PC-3 (cell line): ENCODE measurements around the gene AVEN. TPM values are rescaled to one million over a fixed set of nuclear protein-coding genes. Genes with fewer than 3 reads are reported as not detected.

Experiments used
- ATAC-seq: fragments of 200-7000 bp; cut with Tn5 transposase; 2 replicates; pipeline ENCODE4 v1.9.1; 2020; ENCODE audit warnings: mild to moderate bottlenecking, moderate library complexity
- BruUV-seq: library from RNA; stranded (reverse); fragments of 400-500 nt; replicated peaks from 2 replicates; lab custom pipeline; 2021; lab: Mats Ljungman, UMichigan
- CTCF ChIA-PET: fragments of 300-600 bp; sonication (Branson Sonifier 250); formaldehyde crosslinking; loops from one replicate; lab custom pipeline; 2022; ENCODE audit warnings: antibody characterized with exemption; lab: Charles Lee
- POLR2A ChIA-PET: fragments of 300-600 bp; sonication (Branson Sonifier 250); formaldehyde crosslinking; loops from one replicate; lab custom pipeline; 2022; ENCODE audit warnings: antibody characterized with exemption; ENCODE audit not compliant: unreplicated experiment; lab: Charles Lee
- DNase-seq: peaks from one replicate; pipeline ENCODE4 v3.0.0-alpha.2; 2015
- H2AFZ ChIP-seq: fragments of 300-600 bp; sonication (generic); 2 replicates; pipeline ENCODE4 v1.6.0; 2016; ENCODE audit warnings: antibody characterized with exemption, low read length
- H3F3A ChIP-seq: fragments of 300-600 bp; sonication (generic); one replicate; pipeline ENCODE4 v1.6.0; 2017; ENCODE audit warnings: antibody characterized with exemption, low read length, control low read depth, mild to moderate bottlenecking; ENCODE audit not compliant: unreplicated experiment
- H3K27ac ChIP-seq: fragments of 300-600 bp; sonication (generic); 2 replicates; pipeline ENCODE4 v1.5.1; 2016; ENCODE audit warnings: mild to moderate bottlenecking, low read length
- H3K27me3 ChIP-seq: fragments of 300-600 bp; sonication (generic); 2 replicates; pipeline ENCODE4 v1.6.1; 2016; ENCODE audit warnings: low read length, mixed read lengths
- H3K36me3 ChIP-seq: fragments of 300-600 bp; sonication (generic); 2 replicates; pipeline ENCODE4 v1.6.1; 2016; ENCODE audit warnings: low read depth, mixed run types, low read length, mixed read lengths
- H3K4me1 ChIP-seq: fragments of 300-600 bp; sonication (generic); 2 replicates; pipeline ENCODE4 v1.5.1; 2016; ENCODE audit warnings: low read length; ENCODE audit not compliant: insufficient read depth
- H3K4me2 ChIP-seq: fragments of 300-600 bp; sonication (generic); 2 replicates; pipeline ENCODE4 v1.6.0; 2016; ENCODE audit warnings: low read length
- H3K4me3 ChIP-seq: fragments of 300-600 bp; sonication (generic); 2 replicates; pipeline ENCODE4 v1.5.1; 2016; ENCODE audit warnings: mild to moderate bottlenecking, low read length, mixed read lengths
- H3K79me2 ChIP-seq: fragments of 300-600 bp; sonication (generic); 2 replicates; pipeline ENCODE4 v1.6.1; 2017; ENCODE audit warnings: low read length, mixed read lengths
- H3K9ac ChIP-seq: fragments of 300-600 bp; sonication (generic); 2 replicates; pipeline ENCODE4 v1.6.0; 2016; ENCODE audit warnings: mild to moderate bottlenecking, low read length
- H3K9me2 ChIP-seq: fragments of 300-600 bp; sonication (generic); replicated peaks from 2 replicates; pipeline ENCODE4 v1.6.1; 2016; ENCODE audit warnings: mixed run types, low read length, mixed read lengths
- H3K9me3 ChIP-seq: fragments of 300-600 bp; sonication (generic); 2 replicates; pipeline ENCODE4 v1.6.1; 2016; ENCODE audit warnings: low read length, mixed read lengths
- H4K20me1 ChIP-seq: fragments of 300-600 bp; sonication (generic); 2 replicates; pipeline ENCODE4 v1.6.1; 2016; ENCODE audit warnings: low read length, mixed read lengths
- CTCF ChIP-seq: fragments of 300-600 bp; sonication (generic); conservative IDR thresholded peaks from 2 replicates; pipeline ENCODE4 v1.5.1; 2017; ENCODE audit warnings: antibody characterized with exemption, low read depth, mild to moderate bottlenecking, low read length
- EZH2 ChIP-seq: fragments of 300-600 bp; sonication (generic); IDR thresholded peaks from one replicate; pipeline ENCODE4 v1.6.1; 2017; ENCODE audit warnings: antibody characterized with exemption, mild to moderate bottlenecking, low read length; ENCODE audit not compliant: unreplicated experiment
- EZH2phosphoT487 ChIP-seq: fragments of 300-600 bp; sonication (generic); IDR thresholded peaks from 2 replicates; pipeline ENCODE4 v1.6.1; 2018; ENCODE audit warnings: mild to moderate bottlenecking, antibody characterized with exemption, low read length, borderline replicate concordance
- intact Hi-C: fragments of 100-400 bp; cut with micrococcal nuclease; formaldehyde crosslinking; loops from 2 replicates; pipeline ENCODE4 v1.9.0; 2023
- total RNA-seq: library from RNA; depleted of rRNA; stranded (reverse); fragments of >200 nt; gene quantifications from 2 replicates; pipeline ENCODE4 v1.2.3, GENCODE V29; 2014

Gene AVEN
- total RNA-seq, 1 experiment from 2014 or later, result 10.5 TPM

GRCh38 chr15:34018021-34018645 is 20.9 kb downstream of the AVEN start:
- no peaks in the 10 kb centered on the region for H4K20me1 ChIP-seq
- H3K36me3 ChIP-seq, result no peaks in the 10 kb centered on the region
- intact Hi-C loops, result no loop called here
- TF ChIP-seq CTCF, result no peak
- no peak for TF ChIP-seq EZH2phosphoT487
- no peak for TF ChIP-seq EZH2
- no peaks in the 10 kb centered on the region for H3K4me1 ChIP-seq
- ATAC-seq (no peak), DNase-seq (no peak)
- CTCF ChIA-PET, result no interaction called here
- BruUV-seq, result no TSS peak
- no peak overlapping the region for H3K9ac ChIP-seq
- H3K4me2 ChIP-seq, result no peak overlapping the region
- no peaks in the 10 kb centered on the region for H3K9me3 ChIP-seq
- H3K27ac ChIP-seq, result no peak overlapping the region
- H3F3A ChIP-seq, result no peaks in the 10 kb centered on the region
- POLR2A ChIA-PET, result no interaction called here
- H3K9me2 ChIP-seq, result no peaks in the 10 kb centered on the region
- H2AFZ ChIP-seq, result no peak overlapping the region
- H3K4me3 ChIP-seq, result no peak overlapping the region
- H3K27me3 ChIP-seq, result no peaks in the 10 kb centered on the region
- no peaks in the 10 kb centered on the region for H3K79me2 ChIP-seq

GRCh38 chr15:34014556-34014955 is 24.4 kb downstream of the AVEN start:
- no peak overlapping the region for H3K4me2 ChIP-seq
- ChIA-PET CTCF (no interaction called here), POLR2A (no interaction called here)
- intact Hi-C loops, result no loop called here
- H3K4me3 ChIP-seq, result no peak overlapping the region
- H2AFZ ChIP-seq, result no peak overlapping the region
- ATAC-seq (no peak), DNase-seq (no peak)
- no peak overlapping the region for H3K9ac ChIP-seq
- no peaks in the 10 kb centered on the region for H4K20me1 ChIP-seq
- no peaks in the 10 kb centered on the region for H3K27me3 ChIP-seq
- TF ChIP-seq CTCF (no peak), EZH2phosphoT487 (no peak), EZH2 (no peak)
- BruUV-seq, result no TSS peak
- H3K9me2 ChIP-seq, result no peaks in the 10 kb centered on the region
- H3F3A ChIP-seq, result no peaks in the 10 kb centered on the region
- no peak overlapping the region for H3K27ac ChIP-seq
- H3K36me3 ChIP-seq, result no peaks in the 10 kb centered on the region
- H3K79me2 ChIP-seq, result no peaks in the 10 kb centered on the region
- H3K4me1 ChIP-seq, result no peaks in the 10 kb centered on the region
- H3K9me3 ChIP-seq, result no peaks in the 10 kb centered on the region

- DNase-seq (no peak), ATAC-seq (no peak)
- Histone ChIP-seq H4K20me1 (no peaks in the 10 kb centered on the region), H3K9me2 (no peaks in the 10 kb centered on the region), H3K9ac (no peak overlapping the region), H3K4me1 (no peaks in the 10 kb centered on the region), H3F3A (no peaks in the 10 kb centered on the region), H2AFZ (no peak overlapping the region), H3K9me3 (no peaks in the 10 kb centered on the region), H3K79me2 (no peaks in the 10 kb centered on the region), H3K4me2 (no peak overlapping the region), H3K4me3 (no peak overlapping the region), H3K27me3 (no peaks in the 10 kb centered on the region), H3K36me3 (no peaks in the 10 kb centered on the region), H3K27ac (no peak overlapping the region)
- ChIA-PET CTCF (interaction anchor here (0.6 kb wide), 1 partner anchor 255 kb away, joined by 10 read pairs; no protein-coding TSS in a partner anchor), POLR2A (no interaction called here)
- intact Hi-C loops, result no loop called here
- TF ChIP-seq CTCF (no peak), EZH2phosphoT487 (no peak), EZH2 (no peak)
- no TSS peak for BruUV-seq
These were observed 25.3 kb downstream of the AVEN start for GRCh38 chr15:34013746-34014145.
